Naive B cell (primary cell): ENCODE measurements around the gene TLR6. TPM values are rescaled to one million over a fixed set of nuclear protein-coding genes. Genes with fewer than 3 reads are reported as not detected.

Experiments used
- ATAC-seq, 2 donors: fragments of 150-1000 bp; cut with Tn5 transposase; 2 replicates each; pipeline ENCODE4 v1.10.0; 2021; ENCODE audit warnings: low read depth in 2 of 2, mild to moderate bottlenecking in 2 of 2, moderate library complexity in 2 of 2
- DNase-seq: peaks from one replicate; pipeline ENCODE4 v3.0.0; 2022
- H3K27ac Mint-ChIP-seq, 6 donors: one replicate each; pipeline ENCODE4 v1.8.0; 2020 to 2022; ENCODE audit warnings: mild to moderate bottlenecking in 6 of 6, mixed read lengths in 6 of 6, moderate library complexity in 5 of 6, inconsistent platforms in 2 of 6
- H3K27me3 Mint-ChIP-seq, 3 donors: one replicate each; pipeline ENCODE4 v1.8.0; 2021 to 2022; ENCODE audit warnings: mixed read lengths in 3 of 3, mild to moderate bottlenecking in 1 of 3
- H3K36me3 Mint-ChIP-seq, 2 donors: one replicate each; pipeline ENCODE4 v1.8.0; 2020 to 2022; ENCODE audit warnings: mixed read lengths in 2 of 2, inconsistent platforms in 1 of 2, mild to moderate bottlenecking in 1 of 2
- H3K4me1 Mint-ChIP-seq, 3 donors: one replicate each; pipeline ENCODE4 v1.8.0; 2020 to 2022; ENCODE audit warnings: mixed read lengths in 3 of 3, inconsistent platforms in 1 of 3, mild to moderate bottlenecking in 1 of 3, moderate library complexity in 1 of 3
- H3K4me3 Mint-ChIP-seq, 8 donors: one replicate each; pipeline ENCODE4 v1.8.0; 2020 to 2022; ENCODE audit warnings: mild to moderate bottlenecking in 8 of 8, mixed read lengths in 8 of 8, moderate library complexity in 8 of 8, inconsistent platforms in 2 of 8
- H3K9me3 Mint-ChIP-seq, 7 donors: one replicate each; pipeline ENCODE4 v1.8.0; 2020 to 2022; ENCODE audit warnings: mixed read lengths in 7 of 7, mild to moderate bottlenecking in 5 of 7, inconsistent platforms in 2 of 7, moderate library complexity in 1 of 7
- polyA plus RNA-seq, 6 donors: library from polyadenylated mRNA; unstranded; fragments of 300-500 nt; fragmentation: Illumina TruSeq; gene quantifications; one replicate each; pipeline ENCODE4 v1.2.3, GENCODE V29; 2021; ENCODE audit warnings: low read depth in 6 of 6

Gene TLR6
- polyA plus RNA-seq, 6 donors from 2014 or later = 4.0 to 7.9 (median 6.2) TPM

DNA sequence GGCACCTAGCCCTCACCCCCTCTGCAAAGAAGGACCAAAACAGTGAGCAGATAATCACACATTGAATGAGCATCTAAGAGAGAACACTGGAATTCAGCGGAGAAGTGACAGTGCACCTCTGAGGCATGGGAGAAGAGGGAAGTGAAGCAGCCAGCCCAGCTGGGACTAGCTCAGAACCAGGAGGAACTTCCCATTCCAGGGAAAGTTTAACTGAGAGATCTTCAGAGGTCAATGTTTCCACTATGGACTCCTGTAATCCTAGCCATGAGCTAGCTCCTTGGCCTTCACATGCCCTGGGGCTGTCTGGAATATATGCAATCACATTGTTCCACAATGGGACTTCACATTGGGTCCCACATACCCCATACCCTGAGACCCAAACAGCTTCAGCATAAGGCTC is 24.4 kb downstream of the TLR6 start:
- DNase-seq = no peak
- peak overlapping the region in 3 of 6 donors; percentile 4 to 73 (median 54) for H3K27ac Mint-ChIP-seq

GRCh38 chr4:38831653-38832052 is 25.0 kb downstream of the TLR6 start:
- H3K4me1 Mint-ChIP-seq = peaks cover 19 to 29% (median 29%) of the 10 kb centered on the region in 3 donors
- peak overlapping the region in 1 of 6 donors; percentile 12 for H3K27ac Mint-ChIP-seq
- H3K9me3 Mint-ChIP-seq = peaks cover 0 to 37% (median 29%) of the 10 kb centered on the region in 7 donors
- no peaks in the 10 kb centered on the region for H3K27me3 Mint-ChIP-seq
- ATAC-seq = no peak
- peak overlapping the region in 1 of 8 donors; percentile 61 for H3K4me3 Mint-ChIP-seq
- peaks cover 35 to 49% of the 10 kb centered on the region in 2 donors for H3K36me3 Mint-ChIP-seq
- DNase-seq = no peak

More for the DNA sequence above, 24.4 kb downstream of the TLR6 start:
- Mint-ChIP-seq H3K4me1 (peaks cover 19 to 32% (median 29%) of the 10 kb centered on the region in 3 donors), H3K27me3 (no peaks in the 10 kb centered on the region), H3K4me3 (peak overlapping the region in 3 of 8 donors; percentile 25 to 61 (median 49)), H3K9me3 (peaks cover 0 to 42% (median 34%) of the 10 kb centered on the region in 7 donors), H3K36me3 (peaks cover 37 to 45% of the 10 kb centered on the region in 2 donors)
- no peak for ATAC-seq

DNA sequence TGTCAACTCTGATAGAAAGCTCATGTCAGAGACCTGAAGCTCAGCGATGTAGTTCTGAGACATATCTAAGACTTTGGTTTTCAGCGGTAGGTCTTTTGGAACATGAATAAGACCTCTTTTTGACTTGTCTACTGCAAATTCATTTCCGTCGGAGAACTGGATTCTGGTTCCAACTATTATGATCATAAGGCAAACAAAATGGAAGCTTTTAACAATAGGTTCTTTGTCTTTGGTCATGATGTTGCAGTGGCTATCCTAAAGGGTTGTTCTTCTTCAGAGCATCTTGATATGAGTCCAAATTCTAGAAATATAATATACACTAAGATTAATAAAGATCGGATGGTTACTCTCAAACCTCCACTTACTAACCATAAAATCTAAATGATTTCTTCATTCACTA is 27.4 kb downstream of the TLR6 start:
- DNase-seq = no peak
- Mint-ChIP-seq H3K4me1 (peaks cover 32 to 42% (median 38%) of the 10 kb centered on the region in 3 donors), H3K9me3 (peaks cover 2 to 16% (median 8%) of the 10 kb centered on the region in 7 donors), H3K36me3 (peaks cover 33 to 51% of the 10 kb centered on the region in 2 donors), H3K4me3 (no peak overlapping the region), H3K27me3 (no peaks in the 10 kb centered on the region), H3K27ac (peak overlapping the region in 2 of 6 donors; percentile 39 to 76)
- no peak for ATAC-seq

- H3K4me3 Mint-ChIP-seq = no peak overlapping the region
- ATAC-seq = no peak
- H3K27ac Mint-ChIP-seq = peak overlapping the region in 1 of 6 donors; percentile 51
- peaks cover 36 to 39% (median 38%) of the 10 kb centered on the region in 3 donors for H3K4me1 Mint-ChIP-seq
- H3K36me3 Mint-ChIP-seq = peaks cover 38 to 42% of the 10 kb centered on the region in 2 donors
- H3K9me3 Mint-ChIP-seq = peaks cover 3 to 16% (median 10%) of the 10 kb centered on the region in 7 donors
- no peak for DNase-seq
- no peaks in the 10 kb centered on the region for H3K27me3 Mint-ChIP-seq
Measured at GRCh38 chr4:38823766-38824165, 32.9 kb downstream of the TLR6 start.

DNA sequence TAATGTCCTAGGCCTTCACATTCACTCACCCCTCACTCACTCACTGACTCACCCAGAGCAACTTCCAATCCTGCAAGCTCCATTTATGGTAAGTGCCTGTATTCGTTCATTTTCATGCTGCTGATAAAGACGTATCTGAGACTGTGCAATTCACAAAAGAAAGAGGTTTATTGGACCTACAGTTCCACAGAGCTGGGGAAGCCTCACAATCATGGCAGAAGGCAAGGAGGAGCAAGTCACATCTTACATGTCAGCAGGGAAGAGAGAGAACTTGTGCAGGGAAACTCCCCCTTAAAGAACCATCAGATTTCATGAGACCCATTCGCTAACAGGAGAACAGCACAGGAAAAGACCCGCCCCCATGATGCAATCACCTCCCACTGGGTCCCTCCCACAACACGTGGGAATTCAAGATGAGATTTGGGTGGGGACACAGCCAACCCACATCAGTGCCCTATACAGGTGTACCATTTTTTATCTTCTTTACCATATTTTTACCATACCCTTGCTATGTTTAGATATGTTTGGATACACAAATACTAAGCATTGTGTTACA is 33.8 kb downstream of the TLR6 start:
- peaks cover 3 to 16% (median 10%) of the 10 kb centered on the region in 7 donors for H3K9me3 Mint-ChIP-seq

DNA sequence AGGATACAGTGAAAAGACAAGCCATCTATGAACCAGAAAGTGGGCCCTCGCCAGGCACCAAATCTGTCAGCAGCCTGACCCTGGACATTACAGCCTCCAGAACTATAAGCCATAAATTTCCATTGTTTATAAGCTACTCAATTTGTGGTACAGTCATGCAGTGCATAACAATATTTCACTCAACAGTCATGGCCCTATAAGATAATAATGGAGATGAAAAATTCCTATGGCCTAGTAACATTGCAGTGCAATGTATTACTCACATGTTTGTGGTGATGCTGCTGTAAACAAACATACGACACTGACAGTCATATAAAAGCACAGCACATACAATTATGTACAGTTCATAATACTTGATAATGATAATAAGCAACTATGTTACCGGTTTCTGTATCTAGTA is 34.9 kb downstream of the TLR6 start:
- DNase-seq (no peak), ATAC-seq (no peak)
- peak overlapping the region in 2 of 6 donors; percentile 53 to 88 for H3K27ac Mint-ChIP-seq
- H3K9me3 Mint-ChIP-seq = peaks cover 3 to 16% (median 10%) of the 10 kb centered on the region in 7 donors
- no peak overlapping the region for H3K4me3 Mint-ChIP-seq
- peaks cover 35 to 38% of the 10 kb centered on the region in 2 donors for H3K36me3 Mint-ChIP-seq
- peaks cover 43 to 50% (median 45%) of the 10 kb centered on the region in 3 donors for H3K4me1 Mint-ChIP-seq
- no peaks in the 10 kb centered on the region for H3K27me3 Mint-ChIP-seq

More for the DNA sequence above, 33.8 kb downstream of the TLR6 start:
- peaks cover 43 to 46% (median 45%) of the 10 kb centered on the region in 3 donors for H3K4me1 Mint-ChIP-seq
- H3K4me3 Mint-ChIP-seq = peak overlapping the region in 1 of 8 donors; percentile 3
- peaks cover 38 to 42% of the 10 kb centered on the region in 2 donors for H3K36me3 Mint-ChIP-seq
- ATAC-seq = no peak
- no peak for DNase-seq
- H3K27me3 Mint-ChIP-seq = no peaks in the 10 kb centered on the region
- peak overlapping the region in 4 of 6 donors; percentile 51 to 95 (median 60) for H3K27ac Mint-ChIP-seq

- no peaks in the 10 kb centered on the region for H3K27me3 Mint-ChIP-seq
- peaks cover 3 to 22% (median 10%) of the 10 kb centered on the region in 7 donors for H3K9me3 Mint-ChIP-seq
- peaks cover 24 to 33% of the 10 kb centered on the region in 2 donors for H3K36me3 Mint-ChIP-seq
- H3K4me1 Mint-ChIP-seq = peaks cover 43 to 53% (median 48%) of the 10 kb centered on the region in 3 donors
- DNase-seq = no peak
- peak overlapping the region in 6 of 8 donors; percentile 17 to 89 (median 66) for H3K4me3 Mint-ChIP-seq
- ATAC-seq = no peak
- H3K27ac Mint-ChIP-seq = peak overlapping the region; percentile 69 to 98 (median 91)
Measured at GRCh38 chr4:38820329-38821061, 36.1 kb downstream of the TLR6 start.

DNA sequence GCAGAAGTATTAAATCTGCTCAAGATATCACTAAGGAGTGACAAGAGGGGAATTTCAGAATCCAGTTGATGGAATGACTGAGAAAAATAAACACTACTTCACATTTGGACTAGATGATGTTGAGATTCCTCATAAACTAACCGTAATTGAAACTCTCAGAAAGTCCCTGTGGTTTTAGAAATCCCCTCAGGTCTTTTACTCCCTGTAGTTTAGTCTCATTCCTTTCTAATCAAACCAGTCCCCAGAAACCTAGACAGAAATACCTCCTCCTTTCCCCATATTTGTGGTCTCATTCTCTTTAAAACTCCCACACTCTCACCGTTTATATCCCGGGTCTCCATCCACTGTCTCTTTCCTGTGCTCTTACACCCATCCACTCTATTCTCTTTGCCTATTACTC is 37.0 kb downstream of the TLR6 start:
- Mint-ChIP-seq H3K4me1 (peaks cover 44 to 59% (median 50%) of the 10 kb centered on the region in 3 donors), H3K9me3 (peaks cover 4 to 25% (median 12%) of the 10 kb centered on the region in 7 donors), H3K4me3 (peak overlapping the region in 7 of 8 donors; percentile 17 to 89 (median 24)), H3K27me3 (no peaks in the 10 kb centered on the region), H3K36me3 (peaks cover 17 to 34% of the 10 kb centered on the region in 2 donors), H3K27ac (peak overlapping the region; percentile 69 to 98 (median 91))
- peak; percentile 29 to 51 for ATAC-seq
- peak; percentile 28 for DNase-seq

DNA sequence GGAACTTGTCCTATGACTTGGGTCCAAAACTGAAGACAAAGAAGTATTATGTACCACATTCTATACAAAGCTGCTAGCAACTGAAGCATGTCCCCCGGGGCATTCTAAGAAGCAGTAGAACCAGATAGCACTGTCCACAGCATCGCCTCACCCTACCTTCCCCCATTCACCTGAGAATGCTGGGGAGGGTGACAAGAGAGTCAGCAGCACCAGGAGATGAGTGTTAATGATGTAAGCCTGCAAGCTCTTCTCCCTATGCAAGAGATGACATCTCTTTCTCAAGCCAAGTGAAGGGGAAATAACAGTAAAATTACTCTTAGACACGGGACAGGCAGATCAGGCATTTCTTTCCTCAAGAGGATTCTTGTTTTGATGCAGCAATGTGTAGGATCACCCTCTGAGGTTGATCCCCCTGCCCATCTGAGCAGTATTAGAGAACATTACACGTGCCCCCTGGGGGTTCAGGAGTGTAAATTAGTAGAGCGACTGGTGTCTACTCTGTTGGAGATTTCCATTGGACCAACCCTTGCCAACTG is 38.1 kb downstream of the TLR6 start:
- Mint-ChIP-seq H3K4me3 (peak overlapping the region in 6 of 8 donors; percentile 11 to 81 (median 48)), H3K4me1 (peaks cover 53 to 70% (median 53%) of the 10 kb centered on the region in 3 donors), H3K27ac (peak overlapping the region; percentile 64 to 98 (median 90)), H3K36me3 (peaks cover 13 to 34% of the 10 kb centered on the region in 2 donors), H3K27me3 (no peaks in the 10 kb centered on the region), H3K9me3 (peaks cover 4 to 24% (median 11%) of the 10 kb centered on the region in 7 donors)
- ATAC-seq (peak in 1 of 2 donors; percentile 2), DNase-seq (no peak)

- Mint-ChIP-seq H3K4me1 (peaks cover 55 to 78% (median 56%) of the 10 kb centered on the region in 3 donors), H3K27me3 (no peaks in the 10 kb centered on the region), H3K36me3 (peaks cover 12 to 24% of the 10 kb centered on the region in 2 donors), H3K27ac (peak overlapping the region; percentile 96 to 99 (median 98)), H3K9me3 (peaks cover 0 to 12% (median 5%) of the 10 kb centered on the region in 7 donors), H3K4me3 (peak overlapping the region; percentile 14 to 88 (median 78))
- DNase-seq (peak; percentile 80), ATAC-seq (peak; percentile 89 to 93)
Measured at GRCh38 chr4:38815885-38816782, 40.5 kb downstream of the TLR6 start.

GRCh38 chr4:38814386-38814785 is 42.2 kb downstream of the TLR6 start:
- H3K27ac Mint-ChIP-seq = peak overlapping the region in 5 of 6 donors; percentile 82 to 99 (median 89)
- H3K4me3 Mint-ChIP-seq = peak overlapping the region in 3 of 8 donors; percentile 0 to 41 (median 22)
- DNase-seq = no peak
- H3K27me3 Mint-ChIP-seq = no peaks in the 10 kb centered on the region
- peaks cover 46 to 69% (median 55%) of the 10 kb centered on the region in 3 donors for H3K4me1 Mint-ChIP-seq
- peaks cover 0 to 12% (median 5%) of the 10 kb centered on the region in 7 donors for H3K9me3 Mint-ChIP-seq
- no peak for ATAC-seq
- H3K36me3 Mint-ChIP-seq = peaks cover 12 to 24% of the 10 kb centered on the region in 2 donors

DNA sequence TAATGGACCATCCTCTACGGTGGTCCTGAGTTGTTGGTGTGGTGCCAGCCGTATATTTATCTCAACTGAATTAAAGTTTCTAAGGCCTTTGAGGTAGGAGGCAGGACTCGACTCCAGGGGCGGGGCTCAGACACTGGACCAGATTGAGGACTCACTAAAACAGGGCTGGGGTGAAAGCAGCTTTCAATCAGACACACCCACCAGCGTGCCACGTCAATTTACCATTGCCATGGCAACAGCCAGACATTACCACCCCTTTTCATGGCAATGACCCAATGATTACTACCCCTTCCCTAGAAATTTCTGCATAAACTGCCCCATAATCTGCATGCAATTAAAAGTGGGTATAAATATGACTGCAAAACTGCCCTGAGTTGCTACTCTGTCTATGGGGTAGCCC is 45.3 kb downstream of the TLR6 start:
- H3K27ac Mint-ChIP-seq = peak overlapping the region in 1 of 6 donors; percentile 20
- H3K9me3 Mint-ChIP-seq = peaks cover 0 to 12% (median 5%) of the 10 kb centered on the region in 7 donors
- peaks cover 36 to 55% (median 52%) of the 10 kb centered on the region in 3 donors for H3K4me1 Mint-ChIP-seq
- no peaks in the 10 kb centered on the region for H3K27me3 Mint-ChIP-seq
- DNase-seq (no peak), ATAC-seq (no peak)
- peaks cover 12 to 24% of the 10 kb centered on the region in 2 donors for H3K36me3 Mint-ChIP-seq
- H3K4me3 Mint-ChIP-seq = peak overlapping the region in 1 of 8 donors; percentile 73
